SKM-1 (cell line): ENCODE results near the gene DNAJC8.

Experiments used
- DNase-seq: peaks from one replicate; lab custom pipeline; 2025; ENCODE audit not compliant: unreplicated experiment; lab: John Stamatoyannopoulos, UW

The DNAJC8 gene

DNA sequence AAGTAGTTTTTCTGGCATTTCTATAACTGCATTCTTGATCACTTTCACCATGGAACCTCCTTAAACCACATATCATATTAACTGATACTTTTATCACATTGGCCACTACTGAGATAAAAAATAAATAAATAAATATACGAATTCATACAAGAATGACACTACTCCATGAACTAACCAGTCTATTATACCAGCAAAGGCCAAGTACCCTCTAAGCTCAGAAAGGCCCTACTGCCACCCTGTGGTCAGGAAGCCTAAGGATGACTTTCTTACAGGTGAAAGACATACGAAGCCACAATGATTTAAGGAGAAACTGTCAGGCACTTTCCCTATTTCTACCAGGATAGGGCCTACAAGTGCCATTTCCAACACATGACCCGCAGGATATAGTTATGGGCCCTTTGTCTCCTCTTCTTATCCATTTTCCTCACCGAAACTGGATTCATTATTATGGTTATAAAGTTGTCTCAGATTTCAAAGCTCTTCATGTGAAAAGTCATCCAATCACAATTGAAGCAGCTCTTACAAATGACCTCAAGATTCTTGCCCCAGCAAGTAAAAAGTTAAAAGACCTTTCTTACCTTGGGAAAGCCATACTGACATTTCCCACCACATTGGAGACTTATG, 23.9 kb downstream of the DNAJC8 start:
- DNase-seq: peak; percentile 69

DNA sequence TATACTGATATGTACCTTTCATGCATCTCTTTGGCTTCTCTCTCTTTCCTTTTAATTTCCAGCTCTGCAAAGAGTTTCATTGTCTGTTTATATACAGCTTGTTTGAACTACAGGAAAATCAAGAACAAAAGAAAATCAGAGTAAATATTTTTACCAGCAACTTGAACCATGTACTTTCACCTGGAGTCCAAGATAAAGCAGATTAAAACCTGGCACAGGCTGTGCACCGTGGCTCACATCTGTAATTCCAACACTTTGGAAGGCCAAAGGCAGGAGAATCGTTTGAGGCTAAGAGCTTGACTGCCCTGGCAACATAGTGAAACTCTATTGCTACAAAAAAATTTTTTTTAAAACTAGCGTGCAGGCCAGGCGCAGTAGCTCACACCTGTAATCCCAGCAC, 27.6 kb downstream of the DNAJC8 start:
- DNase-seq: no peak

DNA sequence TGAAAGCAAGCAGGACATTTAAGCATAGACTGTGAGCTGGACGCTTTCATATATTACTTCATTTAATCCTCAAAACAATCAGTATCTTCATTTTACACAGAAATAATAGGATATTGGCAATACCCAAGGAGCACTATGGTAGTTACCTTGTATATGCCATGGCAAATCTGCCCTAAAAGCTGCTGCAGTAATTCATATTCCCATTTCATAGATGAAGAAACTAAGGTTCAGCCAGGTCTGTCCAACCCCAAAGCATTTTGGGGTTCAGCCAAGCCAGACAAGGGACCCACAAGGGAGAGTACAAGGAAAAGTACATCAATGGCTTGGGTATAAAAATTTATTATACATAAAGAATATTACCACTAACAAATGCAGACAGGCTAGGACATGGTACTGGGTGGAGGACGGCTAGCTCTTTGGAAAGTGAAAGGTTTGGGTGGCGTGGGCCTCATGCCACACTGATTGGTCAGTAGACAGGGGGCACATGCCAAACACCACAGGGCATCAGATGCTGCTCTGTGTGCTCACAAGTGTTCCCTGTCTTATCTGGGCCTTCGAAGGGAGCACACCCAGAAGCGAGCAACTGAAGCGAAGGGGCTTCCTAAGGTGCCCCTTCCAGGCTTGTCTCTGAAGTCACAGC, 32.5 kb downstream of the DNAJC8 start:
- no peak for DNase-seq

DNA sequence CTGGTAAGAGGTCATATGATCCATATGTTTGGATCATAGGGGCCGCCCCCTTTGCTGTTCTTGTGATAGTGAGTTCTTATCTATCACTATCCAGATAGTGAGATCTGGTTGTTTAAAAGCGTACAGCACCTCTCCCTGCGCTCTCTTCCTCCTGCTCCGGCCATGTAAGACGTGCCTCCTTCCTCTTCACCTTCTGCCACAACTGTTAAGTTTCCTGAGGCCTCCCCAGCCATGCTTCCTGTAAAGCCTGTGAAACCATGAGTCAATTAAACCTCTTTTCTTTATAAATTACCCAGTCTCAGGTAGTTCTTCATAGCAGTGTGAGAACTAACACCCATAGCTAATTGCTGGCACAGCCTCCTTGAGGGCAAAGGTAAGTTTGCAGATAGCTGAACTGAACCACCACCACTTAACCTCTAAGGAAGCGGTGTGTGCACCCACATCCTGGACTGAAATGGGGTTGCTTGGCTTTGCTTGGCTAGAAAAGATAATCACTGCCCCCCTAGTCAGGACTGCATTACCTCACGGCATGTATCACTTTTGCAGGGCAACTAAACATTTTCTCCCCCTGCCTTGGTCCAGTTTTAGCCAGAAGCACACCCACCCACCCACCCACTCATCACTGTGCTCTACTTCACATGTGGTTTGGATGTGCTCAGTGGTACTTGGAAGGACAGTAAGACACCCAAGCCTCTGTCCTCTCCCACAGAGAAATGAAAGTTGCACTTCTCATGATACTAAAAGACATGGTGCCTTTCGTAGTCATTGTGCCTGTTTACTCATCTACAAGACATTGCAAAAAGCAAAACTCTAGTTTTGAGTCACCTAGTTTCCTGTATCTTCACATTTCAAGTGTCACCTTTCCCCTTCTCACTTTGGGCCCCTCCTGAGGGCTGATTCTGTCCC, 33.2 kb downstream of the DNAJC8 start:
- no peak for DNase-seq

DNA sequence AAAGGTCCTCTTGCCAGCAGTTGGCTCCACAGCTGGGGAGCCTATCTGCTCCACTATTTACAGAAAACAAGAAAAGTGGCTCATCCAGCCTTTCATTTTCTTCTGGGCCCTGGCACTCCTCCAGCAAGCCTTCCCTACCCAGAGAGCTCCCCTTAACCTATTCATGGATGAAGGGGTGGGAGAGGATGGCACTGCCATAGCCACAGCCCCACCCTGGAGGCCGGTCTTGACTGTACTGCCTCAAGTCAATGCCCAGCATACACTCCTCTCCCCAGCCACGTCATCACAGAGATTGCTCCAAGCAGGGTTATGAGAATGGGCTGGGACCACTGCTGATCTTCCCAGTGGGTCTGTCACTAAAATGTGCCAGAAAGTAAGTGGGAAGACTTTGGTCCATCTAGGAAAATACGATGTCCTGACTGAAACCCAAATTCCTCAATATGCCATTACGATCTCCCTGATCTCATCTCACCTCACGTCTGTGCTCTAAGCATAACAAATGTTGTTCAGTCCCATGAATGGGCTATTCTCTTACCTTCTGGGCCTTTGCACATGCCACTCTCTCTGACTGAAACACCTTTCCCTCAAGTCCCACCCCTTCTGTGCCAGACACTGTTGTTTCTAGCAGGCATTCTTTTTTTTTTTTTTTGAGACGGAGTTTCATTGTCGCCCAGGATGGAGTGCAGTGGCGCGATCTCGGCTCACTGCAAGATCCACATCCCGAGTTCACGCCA, 35.0 kb downstream of the DNAJC8 start:
- DNase-seq: no peak

DNA sequence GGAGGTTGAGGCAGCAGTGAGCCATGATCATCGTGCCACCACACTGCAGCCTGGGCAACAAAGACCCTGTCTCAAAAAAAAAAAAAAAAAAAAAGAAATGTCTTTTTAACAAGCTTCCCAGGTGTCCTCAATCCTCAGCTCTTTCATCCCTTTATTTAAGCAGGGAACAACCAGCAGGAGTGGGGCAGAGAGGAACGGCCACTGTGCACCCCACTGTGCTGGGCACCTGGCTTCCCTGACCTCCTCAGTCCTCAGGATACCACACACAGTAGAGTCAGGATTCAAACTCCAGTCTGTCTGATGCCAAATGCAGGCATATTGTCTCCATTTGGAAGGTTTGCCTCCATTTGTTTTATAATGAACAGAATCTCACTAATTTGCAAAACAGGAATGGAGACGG, 36.5 kb downstream of the DNAJC8 start:
- no peak for DNase-seq

DNA sequence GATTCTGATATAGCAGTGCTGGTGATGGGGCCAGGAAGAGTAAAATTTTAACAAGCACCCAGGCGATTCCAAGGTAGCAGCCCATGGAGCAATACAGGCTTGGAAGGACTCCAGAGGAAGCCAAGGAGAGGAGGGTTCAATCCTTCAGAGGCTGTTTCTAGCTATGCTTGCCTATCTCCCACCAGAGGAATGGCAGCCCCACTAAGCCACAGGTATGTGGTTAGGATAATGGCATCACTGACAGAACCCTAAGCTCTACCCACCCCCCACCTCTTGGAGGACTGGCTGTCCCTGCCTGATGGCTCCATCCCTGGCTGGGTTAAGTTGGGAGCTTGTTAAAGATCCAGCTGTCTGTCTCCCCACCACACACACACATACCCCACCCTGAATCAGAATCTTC, 37.0 kb downstream of the DNAJC8 start:
- DNase-seq: no peak

DNA sequence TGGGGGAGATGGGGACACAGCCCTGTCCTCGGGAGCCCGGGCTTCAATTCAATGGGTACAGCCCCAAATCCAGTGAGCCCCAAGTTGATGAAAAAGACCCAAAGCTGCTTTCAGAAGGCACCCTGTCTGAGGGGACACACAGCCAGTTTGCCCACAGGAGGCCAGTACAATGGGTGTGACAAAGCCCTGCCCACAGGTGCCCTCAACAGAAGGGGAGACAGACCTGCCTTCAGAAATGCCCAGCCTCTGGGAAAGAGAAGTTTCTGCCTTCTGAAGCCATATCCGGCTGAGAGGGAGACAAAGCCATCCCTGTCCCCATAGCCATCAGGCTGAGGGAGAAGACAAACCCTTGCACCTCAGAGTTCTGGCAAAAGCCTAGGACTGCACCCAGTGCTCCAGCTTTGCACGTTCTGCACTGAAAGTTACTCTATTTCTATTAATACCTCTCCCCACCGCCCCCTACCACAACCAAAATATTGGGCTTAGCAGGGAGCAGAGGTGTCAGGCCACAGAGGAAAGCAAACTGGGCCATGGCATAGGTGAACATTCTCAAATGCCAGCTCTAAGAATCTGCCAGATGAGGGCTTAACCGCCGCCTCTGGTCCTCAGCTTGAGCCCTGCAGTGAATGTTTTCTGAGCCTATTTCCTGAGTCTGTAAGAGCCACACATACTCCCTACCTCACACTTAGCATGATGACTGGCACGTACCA, 38.3 kb downstream of the DNAJC8 start:
- no peak for DNase-seq

DNA sequence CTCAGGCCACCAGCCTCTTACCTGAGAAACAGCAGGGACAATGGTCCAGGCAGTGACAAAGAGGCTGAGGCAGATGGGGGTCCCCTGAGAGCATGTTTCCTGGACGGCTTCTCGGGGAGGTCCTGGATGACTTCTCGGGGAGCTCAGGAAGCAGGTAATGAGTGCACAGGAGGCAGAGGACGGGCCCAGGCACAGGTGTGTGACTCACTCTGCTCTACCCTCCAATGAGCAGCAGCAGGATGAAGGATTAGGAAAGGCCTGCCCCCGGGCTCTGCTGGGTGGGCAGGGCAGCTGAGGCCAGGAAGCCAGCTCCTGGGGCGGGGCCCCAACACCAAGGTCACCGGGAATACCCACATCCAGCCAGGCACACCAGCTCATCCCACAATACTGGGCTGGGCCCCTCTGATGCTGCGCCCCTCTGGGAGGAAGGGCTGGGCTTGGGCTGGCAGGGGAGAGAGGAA, 39.1 kb downstream of the DNAJC8 start:
- no peak for DNase-seq

DNA sequence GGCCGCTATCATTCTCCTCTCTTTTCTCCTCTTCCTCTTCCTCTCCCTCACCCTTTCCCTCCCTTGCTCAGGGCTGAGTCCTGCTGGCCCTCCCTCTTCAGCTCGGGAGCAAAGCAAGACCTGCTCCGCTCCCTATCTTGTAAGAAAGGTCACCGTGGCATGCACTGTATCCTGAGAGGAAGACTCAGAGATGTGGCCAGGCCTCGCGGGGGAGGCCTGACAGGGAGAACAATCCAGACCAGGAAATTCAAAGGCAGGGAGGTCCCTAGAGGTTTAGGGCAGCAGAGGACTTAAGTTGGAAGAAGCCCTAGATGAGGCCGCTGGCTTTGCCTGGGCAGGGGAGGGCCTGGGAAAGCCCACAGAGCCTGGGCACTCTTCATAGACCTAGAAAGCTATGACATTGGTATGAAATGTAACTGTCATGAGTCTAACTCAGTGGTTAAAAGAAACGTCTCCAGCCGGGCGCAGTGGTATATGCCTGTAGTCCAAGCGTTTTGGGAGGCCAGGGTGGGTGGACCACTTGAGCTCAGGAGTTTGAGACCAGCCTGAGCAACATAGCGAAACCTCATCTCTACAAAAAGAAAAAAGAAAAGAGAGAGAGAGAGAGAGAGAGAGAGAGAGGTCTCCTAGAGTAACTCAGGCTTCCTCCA, 41.7 kb downstream of the DNAJC8 start:
- DNase-seq: no peak

DNA sequence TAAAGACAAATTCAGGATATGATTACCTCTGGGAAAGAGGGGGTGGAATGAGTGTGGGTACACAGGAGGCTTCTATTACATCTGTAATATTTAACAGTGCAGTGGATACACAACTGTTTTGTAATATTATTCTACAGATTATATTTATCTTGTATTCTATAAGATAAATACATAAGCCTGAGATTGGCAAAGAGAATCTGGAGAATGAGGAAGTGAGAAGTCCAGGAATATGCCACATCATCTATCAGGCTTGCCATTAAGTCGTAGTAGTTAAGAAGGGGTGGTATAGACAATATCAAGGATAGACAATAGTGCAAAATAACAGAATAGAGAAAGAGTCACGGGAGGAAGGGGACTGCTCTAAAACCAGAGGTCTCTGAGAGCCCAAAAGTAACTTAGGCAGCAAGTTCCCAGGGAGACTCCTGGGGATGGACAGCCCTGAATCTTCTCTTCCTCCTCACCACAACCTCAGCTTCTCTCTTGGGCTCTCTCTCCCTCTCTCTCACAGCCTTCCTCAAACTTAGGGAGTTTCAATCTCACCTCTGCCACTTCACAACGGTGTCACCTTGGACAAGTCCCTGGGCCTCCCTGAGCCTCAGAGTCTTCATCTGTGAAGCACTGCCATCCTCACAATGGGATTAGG, 42.4 kb downstream of the DNAJC8 start:
- DNase-seq: no peak

DNA sequence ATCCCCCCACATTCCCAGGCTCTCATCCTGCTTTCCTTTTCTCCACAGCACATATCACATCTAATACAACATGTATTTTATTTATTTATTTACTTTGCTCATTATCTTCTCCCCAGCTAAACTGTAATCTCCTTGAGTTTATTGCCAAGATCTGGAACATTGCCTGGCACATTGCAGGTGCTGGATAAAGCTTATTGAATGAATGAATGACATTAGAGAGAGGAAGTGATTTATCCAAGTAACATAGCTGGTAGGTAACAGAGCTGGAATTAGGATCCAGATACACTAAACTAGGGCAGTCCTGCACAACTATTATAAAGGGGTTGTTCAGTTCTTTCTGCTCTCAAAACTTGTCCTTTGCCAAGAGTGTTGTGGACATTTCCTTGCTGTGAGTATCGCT, 47.8 kb downstream of the DNAJC8 start:
- no peak for DNase-seq

DNA sequence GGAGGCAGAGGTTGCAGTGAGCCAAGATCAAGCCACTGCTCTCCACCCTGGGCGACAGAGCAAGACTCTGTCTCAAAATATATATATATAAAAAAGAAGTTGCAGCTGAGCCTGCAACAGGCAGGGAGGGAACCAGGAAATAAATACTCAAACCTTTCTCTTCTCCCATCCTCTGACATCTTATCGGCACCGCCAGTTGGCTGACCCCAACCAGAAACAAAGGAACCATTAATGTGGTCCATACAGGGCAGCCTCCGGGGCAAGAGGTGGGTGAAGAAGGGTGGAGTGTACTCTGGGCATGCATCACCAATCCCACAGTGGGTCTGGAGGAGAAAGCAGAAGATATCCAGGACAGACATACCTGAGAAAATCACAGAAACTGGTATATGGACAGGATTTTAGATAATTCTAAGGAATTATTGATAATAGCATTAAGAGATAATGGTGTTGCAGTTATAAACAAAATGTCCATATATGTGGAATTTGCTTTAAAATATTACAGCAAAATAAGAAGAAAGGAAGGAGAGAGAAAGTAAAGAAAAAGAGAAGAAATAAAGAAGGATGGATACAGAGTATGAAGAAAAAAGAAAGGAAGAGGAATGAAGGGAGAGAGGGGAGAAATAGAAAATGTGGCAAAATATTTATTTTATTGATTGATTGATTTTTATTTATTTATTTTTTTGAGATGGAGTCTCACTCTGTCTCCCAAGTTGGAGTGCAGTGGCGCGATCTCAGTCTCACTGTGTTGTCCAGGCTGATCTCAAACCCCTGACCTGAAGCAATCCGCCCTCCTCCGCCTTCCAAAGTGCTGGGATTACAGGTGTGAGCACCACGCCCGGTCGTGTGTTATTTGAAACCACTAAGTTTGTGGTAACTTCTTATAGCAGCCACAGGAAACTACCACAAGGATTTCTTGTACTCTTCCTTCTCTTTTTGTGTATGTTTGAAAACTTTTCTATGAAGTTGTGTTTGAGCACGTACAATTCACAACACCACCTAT, 52.2 kb downstream of the DNAJC8 start:
- no peak for DNase-seq

DNA sequence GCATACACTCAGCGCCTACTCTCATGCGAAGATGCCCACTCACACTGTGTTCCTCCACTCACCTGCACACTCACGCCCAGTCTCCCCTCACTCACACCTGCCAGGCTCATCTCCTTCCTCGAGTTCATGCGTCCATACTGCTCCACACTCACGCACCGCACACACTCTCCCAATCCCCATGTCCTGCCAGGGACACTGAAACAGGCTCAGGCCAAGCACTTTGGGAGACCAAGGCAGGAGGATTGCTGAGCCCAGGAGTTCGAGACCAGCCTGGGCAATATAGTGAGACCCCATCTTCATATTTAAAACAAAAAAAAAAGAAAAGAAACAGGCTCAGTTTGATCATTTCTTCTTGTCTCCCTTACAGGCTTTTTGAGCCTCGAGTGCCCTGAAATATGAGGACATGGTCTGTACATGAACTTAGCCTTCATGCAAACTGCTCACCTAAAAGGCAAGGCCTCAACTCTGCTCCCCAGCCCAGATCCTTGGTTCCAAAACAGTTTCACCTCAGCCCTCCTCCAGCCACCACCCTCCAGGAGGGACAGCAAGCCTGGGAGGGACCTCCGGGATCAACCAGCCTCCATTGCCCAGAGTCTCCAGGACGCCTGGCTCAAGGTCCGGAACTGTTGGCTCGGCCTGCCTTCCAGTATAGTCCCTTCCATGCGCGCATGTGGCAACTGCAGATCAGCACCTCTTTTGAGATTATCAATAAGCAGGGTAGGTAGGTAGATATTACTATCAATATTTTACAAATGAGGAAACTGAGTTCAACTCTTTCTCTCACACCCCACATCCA, 53.9 kb downstream of the DNAJC8 start:
- DNase-seq: no peak

DNA sequence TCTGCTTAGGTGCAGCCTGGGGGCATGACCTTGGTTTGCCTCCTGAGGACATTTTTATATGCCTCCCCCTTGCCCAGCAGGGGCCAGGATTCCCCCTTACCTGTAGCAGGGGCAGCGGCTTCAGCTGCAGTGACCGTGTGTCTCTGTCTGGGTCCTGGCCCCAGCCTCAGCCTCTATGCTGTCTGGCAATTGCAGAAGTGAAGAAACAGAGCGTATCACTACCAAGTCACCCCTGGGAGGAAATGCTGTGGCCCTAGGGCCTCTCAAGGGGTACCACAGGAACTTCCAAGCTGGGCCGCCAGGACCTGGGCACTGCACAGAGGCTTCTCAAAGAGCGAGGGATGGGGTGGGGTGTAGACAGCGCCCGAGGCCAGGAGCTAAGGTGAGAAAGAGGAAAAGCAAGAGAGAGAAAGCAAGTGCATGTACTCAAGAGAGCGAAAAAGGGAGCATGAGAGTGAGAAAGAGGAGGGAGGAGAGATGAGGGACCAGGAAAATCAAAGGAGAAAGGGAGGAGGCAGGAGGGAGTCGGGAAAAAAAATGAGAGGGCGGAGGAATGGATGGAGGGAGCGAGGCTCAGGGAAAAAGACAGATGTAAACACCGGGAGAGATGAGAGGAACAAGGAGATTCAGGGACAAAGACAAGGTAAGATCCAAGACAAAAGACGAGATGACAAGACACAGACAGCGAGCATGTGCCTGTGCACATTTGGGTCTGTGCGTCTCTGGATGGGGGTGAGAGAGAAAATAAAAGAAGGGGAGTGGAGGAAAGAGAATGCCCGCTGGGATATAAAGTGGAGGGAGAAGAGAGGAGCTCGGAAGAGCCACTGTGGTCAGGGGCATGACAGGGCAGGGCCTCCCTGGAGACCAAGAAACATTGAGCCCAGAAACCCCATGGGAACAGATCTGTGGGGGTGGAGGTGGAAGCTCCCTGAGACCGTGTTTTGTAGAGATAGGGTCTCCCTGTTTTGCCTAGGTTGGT, 56.0 kb downstream of the DNAJC8 start, which contains the start of gene PTAFR:
TSS of gene PTAFR (minus strand) at position 199 of the 979 bp plus-strand sequence. CDS start 25,669 bp downstream, outside the sequence.
- DNase-seq: peak; percentile 72

DNA sequence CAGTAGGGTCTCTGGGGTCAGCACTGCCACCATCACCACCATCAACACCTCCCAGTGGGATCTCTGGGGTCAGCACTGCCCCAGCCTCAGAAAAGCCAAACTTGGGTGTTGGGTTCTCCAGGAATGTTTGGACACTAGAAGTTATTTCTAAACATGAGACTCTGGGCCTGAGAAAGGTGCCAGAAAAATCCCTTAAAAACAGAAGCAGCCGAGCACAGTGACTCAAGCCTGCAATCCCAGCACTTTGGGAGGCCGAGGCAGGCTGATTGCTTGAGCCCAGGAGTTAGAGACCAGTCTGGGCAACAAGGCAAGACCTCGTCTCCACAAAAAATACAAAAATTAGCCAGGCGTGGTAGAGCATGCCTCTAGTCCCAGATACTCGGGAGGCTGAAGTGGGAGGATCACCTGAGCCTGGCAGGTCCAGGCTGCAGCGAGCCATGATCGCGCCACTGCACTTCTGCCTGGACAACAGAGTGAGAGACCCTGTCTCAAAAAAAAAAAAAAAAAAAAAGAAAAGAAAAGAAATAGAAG, 56.8 kb downstream of the DNAJC8 start:
- DNase-seq: no peak
